Parathyroid adenoma (tissue), 2 donors: ENCODE data around the gene METTL25B.

Source experiments
- H2AFZ ChIP-seq: fragments of 300-600 bp; sonication (generic); one replicate; pipeline ENCODE4 v1.7.0; 2017; ENCODE audit warnings: antibody characterized with exemption, mild to moderate bottlenecking
- H3K27ac ChIP-seq: fragments of 300-600 bp; sonication (generic); one replicate; pipeline ENCODE4 v1.7.0; 2017
- H3K27me3 ChIP-seq: fragments of 300-600 bp; sonication (generic); one replicate; pipeline ENCODE4 v1.7.0; 2017; ENCODE audit warnings: low read length; ENCODE audit not compliant: control insufficient read depth, insufficient read depth
- H3K36me3 ChIP-seq: fragments of 300-600 bp; sonication (generic); one replicate; pipeline ENCODE4 v1.7.0; 2017; ENCODE audit warnings: low read length; ENCODE audit not compliant: control insufficient read depth, insufficient read depth
- H3K4me1 ChIP-seq: fragments of 300-600 bp; sonication (generic); one replicate; pipeline ENCODE4 v1.7.0; 2017; ENCODE audit warnings: control low read depth
- H3K4me2 ChIP-seq: fragments of 300-600 bp; sonication (generic); one replicate; pipeline ENCODE4 v1.7.0; 2017; ENCODE audit warnings: low read length
- H3K4me3 ChIP-seq: fragments of 300-600 bp; sonication (generic); one replicate; pipeline ENCODE4 v1.7.0; 2017; ENCODE audit warnings: low read depth, low read length
- H3K79me2 ChIP-seq: fragments of 300-600 bp; sonication (generic); one replicate; pipeline ENCODE4 v1.7.0; 2017; ENCODE audit warnings: control low read depth
- H3K9ac ChIP-seq: fragments of 300-600 bp; sonication (generic); one replicate; pipeline ENCODE4 v1.7.0; 2017; ENCODE audit warnings: mild to moderate bottlenecking
- H3K9me3 ChIP-seq: fragments of 300-600 bp; sonication (generic); one replicate; pipeline ENCODE4 v1.7.0; 2017; ENCODE audit warnings: low read length; ENCODE audit not compliant: control insufficient read depth
- CTCF ChIP-seq: fragments of 300-600 bp; sonication (generic); IDR thresholded peaks from one replicate; pipeline ENCODE4 v1.7.0; 2017; ENCODE audit warnings: antibody characterized with exemption, mild to moderate bottlenecking
- donor health status: primary hyperparathyroidism.

METTL25B gene

GRCh38 chr1:156700736-156701531 is 27.3 kb upstream of the METTL25B start:
- Histone ChIP-seq H3K79me2 (no peaks in the 10 kb centered on the region), H3K27ac (no peak overlapping the region), H3K4me1 (peaks cover 15% of the 10 kb centered on the region), H3K4me3 (no peak overlapping the region), H3K36me3 (no peaks in the 10 kb centered on the region), H3K9me3 (no peaks in the 10 kb centered on the region), H2AFZ (no peak overlapping the region), H3K9ac (no peak overlapping the region), H3K4me2 (no peak overlapping the region), H3K27me3 (no peaks in the 10 kb centered on the region)
- TF ChIP-seq CTCF, result no peak

GRCh38 chr1:156703336-156703735 is 24.9 kb upstream of the METTL25B start:
- Histone ChIP-seq H3K27me3 (no peaks in the 10 kb centered on the region), H3K27ac (no peak overlapping the region), H3K36me3 (no peaks in the 10 kb centered on the region), H2AFZ (no peak overlapping the region), H3K4me2 (peak overlapping the region; percentile 88), H3K4me3 (peak overlapping the region; percentile 70), H3K4me1 (peaks cover 16% of the 10 kb centered on the region), H3K9me3 (no peaks in the 10 kb centered on the region), H3K9ac (no peak overlapping the region), H3K79me2 (no peaks in the 10 kb centered on the region)
- no peak for TF ChIP-seq CTCF

- Histone ChIP-seq H3K4me2 (peak overlapping the region; percentile 88), H3K79me2 (no peaks in the 10 kb centered on the region), H3K4me3 (peak overlapping the region; percentile 70), H3K9ac (no peak overlapping the region), H3K9me3 (no peaks in the 10 kb centered on the region), H2AFZ (no peak overlapping the region), H3K4me1 (peaks cover 16% of the 10 kb centered on the region), H3K36me3 (no peaks in the 10 kb centered on the region), H3K27ac (no peak overlapping the region), H3K27me3 (no peaks in the 10 kb centered on the region)
- no peak for TF ChIP-seq CTCF
Observed at GRCh38 chr1:156703741-156704140, 24.5 kb upstream of the METTL25B start.

- Histone ChIP-seq H3K9me3 (no peaks in the 10 kb centered on the region), H3K27me3 (no peaks in the 10 kb centered on the region), H3K4me1 (peaks cover 16% of the 10 kb centered on the region), H3K4me3 (peak overlapping the region; percentile 70), H3K27ac (no peak overlapping the region), H2AFZ (no peak overlapping the region), H3K4me2 (peak overlapping the region; percentile 88), H3K79me2 (no peaks in the 10 kb centered on the region), H3K36me3 (no peaks in the 10 kb centered on the region), H3K9ac (no peak overlapping the region)
- no peak for TF ChIP-seq CTCF
Observed at GRCh38 chr1:156704166-156704711, 24.0 kb upstream of the METTL25B start.
